ENCODE measurements around the gene DIPK1C.

- TF ChIP-seq CTCF (IDR thresholded peaks at IDR 0.05) (no peak), POLR2A (IDR thresholded peaks at IDR 0.05) (no peak)
These were observed 69.7 kb downstream of the DIPK1C start for GRCh38 chr18:74387383-74387782.
